HEK293 (cell line): ENCODE measurements around the gene ALDOC.

Source experiments
- CTCF ChIA-PET: fragments of 350-600 bp; formaldehyde crosslinking; extraction: SDS; loops from one replicate; lab custom pipeline; 2021; ENCODE audit warnings: antibody characterized with exemption; lab: Yijun Ruan, JAX
- POLR2A ChIA-PET: fragments of 300-600 bp; formaldehyde crosslinking; extraction: SDS; loops from one replicate; lab custom pipeline; 2020; ENCODE audit warnings: antibody characterized with exemption, inconsistent platforms; lab: Yijun Ruan, JAX
- H3K27ac ChIP-seq: fragments of 200-500 bp; sonication (Bioruptor generic); 2 replicates; pipeline ENCODE4 v1.5.1; 2014; ENCODE audit warnings: low read depth, low read length, control low read depth, inconsistent platforms; ENCODE audit errors: extremely low read depth
- H3K36me3 ChIP-seq, 2 experiments: fragments of 200-500 bp in 1 of 2; sonication (Bioruptor generic) in 1 of 2; 1 replicate in 1 of 2; 2 replicates in 1 of 2; pipeline ENCODE4 v1.5.1; 2014 to 2017; ENCODE audit warnings: inconsistent platforms in 2 of 2, low read length in 2 of 2; ENCODE audit not compliant: control insufficient read depth in 2 of 2, insufficient read depth in 1 of 2
- H3K4me1 ChIP-seq: fragments of 200-500 bp; sonication (Bioruptor generic); 2 replicates; pipeline ENCODE4 v1.5.1; 2014; ENCODE audit warnings: mild to moderate bottlenecking, low read length, inconsistent platforms; ENCODE audit not compliant: control insufficient read depth, insufficient read depth
- H3K4me3 ChIP-seq: 2 replicates; pipeline ENCODE4 v1.5.1; 2011; ENCODE audit warnings: low read depth, mild to moderate bottlenecking, control low read depth, low read length, moderate library complexity
- H3K9me3 ChIP-seq: fragments of 200-500 bp; sonication (Bioruptor generic); 2 replicates; pipeline ENCODE4 v1.5.1; 2014; ENCODE audit warnings: low read depth, low read length, inconsistent platforms; ENCODE audit not compliant: control insufficient read depth, insufficient read depth
- GLIS1 ChIP-seq: fragments of 450-650 bp; formaldehyde crosslinking; IDR thresholded peaks from 2 replicates; pipeline ENCODE4 v1.5.1; 2016; ENCODE audit warnings: missing biosample characterization, missing genetic modification characterization
- IKZF3 ChIP-seq: fragments of 450-650 bp; IDR thresholded peaks from 2 replicates; pipeline ENCODE4 v1.5.0; 2018; ENCODE audit warnings: missing biosample characterization, mild to moderate bottlenecking, missing genetic modification characterization, moderate library complexity
- PATZ1 ChIP-seq: fragments of 450-650 bp; formaldehyde crosslinking; IDR thresholded peaks from 2 replicates; pipeline ENCODE4 v1.5.1; 2016; ENCODE audit warnings: missing biosample characterization, missing genetic modification characterization
- PBX3 ChIP-seq: sonication (generic); formaldehyde crosslinking; IDR thresholded peaks from 2 replicates; pipeline ENCODE4 v1.8.1; 2022; ENCODE audit warnings: mild to moderate bottlenecking, moderate library complexity, missing genetic modification reagents
- PRDM1 ChIP-seq: fragments of 450-650 bp; formaldehyde crosslinking; IDR thresholded peaks from 2 replicates; pipeline ENCODE4; 2016; ENCODE audit warnings: missing biosample characterization, missing genetic modification characterization
- PRDM6 ChIP-seq: fragments of 450-650 bp; formaldehyde crosslinking; IDR thresholded peaks from 2 replicates; pipeline ENCODE4 v1.5.1; 2017; ENCODE audit warnings: missing biosample characterization, missing genetic modification characterization
- YY1 ChIP-seq: fragments of 450-650 bp; formaldehyde crosslinking; IDR thresholded peaks from 2 replicates; pipeline ENCODE4 v1.5.1; 2018; ENCODE audit warnings: missing biosample characterization, missing genetic modification characterization
- ZBTB20 ChIP-seq: fragments of 450-650 bp; formaldehyde crosslinking; IDR thresholded peaks from 2 replicates; pipeline ENCODE4 v1.5.1; 2016; ENCODE audit warnings: missing biosample characterization, missing genetic modification characterization
- ZBTB26 ChIP-seq: fragments of 450-650 bp; formaldehyde crosslinking; optimal IDR thresholded peaks from 2 replicates; pipeline ENCODE3; 2016; ENCODE audit warnings: missing biosample characterization, mild to moderate bottlenecking, missing genetic modification characterization
- ZBTB7A ChIP-seq: fragments of 450-650 bp; formaldehyde crosslinking; IDR thresholded peaks from 2 replicates; pipeline ENCODE4 v1.5.1; 2016; ENCODE audit warnings: low read depth, missing biosample characterization, missing genetic modification characterization
- ZBTB8A ChIP-seq: fragments of 450-650 bp; formaldehyde crosslinking; IDR thresholded peaks from 2 replicates; pipeline ENCODE4 v1.5.1; 2016; ENCODE audit warnings: missing biosample characterization, missing genetic modification characterization
- ZFP3 ChIP-seq: fragments of 450-650 bp; formaldehyde crosslinking; IDR thresholded peaks from 2 replicates; pipeline ENCODE4 v1.5.1; 2016; ENCODE audit warnings: low read depth, missing biosample characterization, missing genetic modification characterization
- ZIC2 ChIP-seq: fragments of 450-650 bp; formaldehyde crosslinking; IDR thresholded peaks from 2 replicates; pipeline ENCODE4 v1.5.1; 2016; ENCODE audit warnings: missing biosample characterization, missing genetic modification characterization
- ZNF155 ChIP-seq: fragments of 450-650 bp; formaldehyde crosslinking; IDR thresholded peaks from 2 replicates; pipeline ENCODE4 v1.5.1; 2016; ENCODE audit warnings: missing biosample characterization, missing genetic modification characterization
- ZNF2 ChIP-seq: fragments of 450-650 bp; formaldehyde crosslinking; IDR thresholded peaks from 2 replicates; pipeline ENCODE4 v1.5.1; 2016; ENCODE audit warnings: missing biosample characterization, missing genetic modification characterization
- TF ChIP-seq, protein P1 (sequence below): fragments of 450-650 bp; formaldehyde crosslinking; IDR thresholded peaks from 2 replicates; pipeline ENCODE4 v1.5.1; 2016; ENCODE audit warnings: missing biosample characterization, missing genetic modification characterization
- TF ChIP-seq, protein P2 (sequence below): fragments of 450-650 bp; formaldehyde crosslinking; conservative IDR thresholded peaks from 2 replicates; pipeline ENCODE4 v1.5.1; 2016; ENCODE audit warnings: low read depth, missing biosample characterization, missing genetic modification characterization

Gene ALDOC

DNA sequence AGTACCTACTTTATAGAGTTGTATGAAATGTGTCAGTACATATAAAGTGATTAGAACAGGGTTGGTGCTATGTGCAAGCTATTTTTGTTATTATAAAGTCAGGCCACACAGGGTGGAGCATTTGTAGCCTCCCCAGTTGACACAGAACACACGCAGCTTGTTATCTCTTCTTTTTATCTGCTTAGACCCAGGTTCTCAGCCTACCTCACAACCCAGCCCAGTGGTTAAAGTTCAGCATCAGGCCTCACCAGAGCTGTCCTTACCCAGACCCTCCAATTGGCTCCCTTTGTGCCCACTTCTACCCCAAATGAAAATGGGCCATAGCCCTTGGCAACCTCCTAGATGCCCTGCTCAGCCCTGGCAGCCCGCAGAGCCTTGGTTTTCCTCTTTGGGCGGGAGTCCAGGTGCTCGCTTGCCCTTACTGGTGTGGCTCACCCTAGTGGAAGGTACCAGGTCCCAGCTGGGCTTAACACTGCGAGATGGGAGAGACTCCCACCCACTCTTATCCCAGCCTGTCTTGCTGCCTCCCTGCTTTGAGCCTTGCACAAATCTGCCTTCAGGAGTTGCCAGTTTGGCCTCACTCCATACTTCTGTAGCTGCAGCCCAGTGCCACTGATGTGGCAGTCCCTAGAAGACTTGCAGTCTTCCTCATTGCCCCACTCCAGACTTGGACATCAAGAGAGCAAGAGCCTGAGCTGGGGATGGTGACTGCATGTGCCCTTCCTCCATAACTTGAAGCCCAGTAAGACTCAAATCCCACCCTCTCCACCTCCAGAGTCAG is 4.2 kb downstream of the ALDOC start:
- no peak overlapping the region for H3K4me3 ChIP-seq
- POLR2A ChIA-PET, result interaction anchor here (0.6 to 3.9 kb wide), 14 partner anchors 8 to 237 kb away, joined by 3 to 68 read pairs (median 7); partner anchors contain the start of genes IFT20, PROCA1, RPL23A and SPAG5
- peak; percentile 30; the same call in 1 of the 2 replicates for TF ChIP-seq GLIS1 (tag by site-specific recombination)
- 0 out of 2 replicates have a peak, but pooled peaks have one; percentile 20 for TF ChIP-seq PBX3 (CRISPR knock-in tag)
- no peak for TF ChIP-seq PRDM6
- CTCF ChIA-PET, result interaction anchor here (0.7 to 4.5 kb wide), 8 partner anchors 21 to 77 kb away, joined by 3 to 26 read pairs (median 4); no protein-coding TSS in a partner anchor
- peaks cover 11% of the 10 kb centered on the region for H3K4me1 ChIP-seq
- no peaks in the 10 kb centered on the region for H3K9me3 ChIP-seq
- H3K36me3 ChIP-seq, result peaks cover 23 to 34% of the 10 kb centered on the region in 2 experiments
- H3K27ac ChIP-seq, result no peak overlapping the region

DNA sequence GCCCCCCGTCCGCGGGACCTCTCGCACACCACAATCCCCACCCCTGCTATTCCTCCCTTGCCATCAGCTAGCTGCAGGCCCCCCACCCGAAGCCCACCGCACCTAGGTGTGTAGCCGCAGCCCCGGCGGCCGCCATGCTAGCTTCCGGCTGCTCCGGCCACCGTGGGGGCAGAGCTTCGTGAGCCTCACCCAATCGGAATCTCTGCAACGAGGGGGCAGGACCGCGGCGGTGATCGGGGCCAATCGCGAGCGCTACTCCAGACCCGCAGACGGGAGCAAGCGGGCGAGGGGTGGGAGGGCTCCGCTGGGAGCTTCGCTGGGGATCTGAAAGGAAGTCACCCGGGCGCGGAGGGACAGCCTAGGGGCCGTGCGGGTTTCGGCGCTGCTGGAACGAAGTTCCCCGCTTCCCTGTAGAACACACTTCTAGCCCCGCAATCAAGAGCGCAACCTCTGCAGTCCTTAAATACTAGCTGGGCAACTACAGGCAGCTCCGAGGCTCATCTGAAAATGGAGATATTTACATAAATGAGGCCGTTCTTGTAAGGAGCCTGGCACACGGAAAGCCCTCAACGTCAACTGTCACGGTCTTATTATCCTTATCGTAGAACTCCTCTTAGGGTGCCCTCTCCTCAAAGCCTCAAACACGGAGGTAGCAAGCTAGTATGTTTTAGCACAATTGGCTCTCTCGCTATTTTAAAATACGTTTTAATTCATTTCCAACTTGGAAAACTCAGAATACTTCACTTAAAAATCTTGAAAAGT is 5.2 kb downstream of the ALDOC start, which contains the start of gene PIGS:
PIGS (minus strand) TSS at position 164 of the 762 bp plus-strand sequence; CDS start at position 136, 28 bp downstream.
- Histone ChIP-seq H3K4me3 (peak within 1 kb of the TSS; percentile 73), H3K4me1 (peaks cover 11% of the 10 kb centered on the region), H3K36me3 (peaks cover 32 to 37% of the 10 kb centered on the region in 2 experiments), H3K27ac (peak within 1 kb of the TSS; percentile 84), H3K9me3 (no peaks in the 10 kb centered on the region)
- POLR2A ChIA-PET, result interaction anchor here (0.5 to 3.9 kb wide), 24 partner anchors 8 to 779 kb away, joined by 3 to 68 read pairs (median 7); partner anchors contain the start of genes BLTP2, IFT20, POLDIP2 and RPL23A
- CTCF ChIA-PET, result interaction anchor here (0.6 to 4.5 kb wide), 9 partner anchors 18 to 76 kb away, joined by 3 to 26 read pairs (median 4); no protein-coding TSS in a partner anchor
- TF ChIP-seq ZBTB26 (tag by site-specific recombination) (peak; percentile 53), ZNF2 (tag by site-specific recombination) (no peak), IKZF3 (peak; percentile 78), ZBTB7A (tag by site-specific recombination) (no peak), ZIC2 (tag by site-specific recombination) (0 out of 2 replicates have a peak, but pooled peaks have one; percentile 6), ZBTB8A (peak; percentile 4; the same call in 1 of the 2 replicates), PRDM1 (tag by site-specific recombination) (no peak), ZFP3 (no peak), ZBTB20 (tag by site-specific recombination) (peak; percentile 72; the same call in 1 of the 2 replicates), YY1 (tag by site-specific recombination) (peak; percentile 86), ZNF155 (tag by site-specific recombination) (no peak), PATZ1 (tag by site-specific recombination) (peak; percentile 81)
- TF ChIP-seq, protein P1, sequence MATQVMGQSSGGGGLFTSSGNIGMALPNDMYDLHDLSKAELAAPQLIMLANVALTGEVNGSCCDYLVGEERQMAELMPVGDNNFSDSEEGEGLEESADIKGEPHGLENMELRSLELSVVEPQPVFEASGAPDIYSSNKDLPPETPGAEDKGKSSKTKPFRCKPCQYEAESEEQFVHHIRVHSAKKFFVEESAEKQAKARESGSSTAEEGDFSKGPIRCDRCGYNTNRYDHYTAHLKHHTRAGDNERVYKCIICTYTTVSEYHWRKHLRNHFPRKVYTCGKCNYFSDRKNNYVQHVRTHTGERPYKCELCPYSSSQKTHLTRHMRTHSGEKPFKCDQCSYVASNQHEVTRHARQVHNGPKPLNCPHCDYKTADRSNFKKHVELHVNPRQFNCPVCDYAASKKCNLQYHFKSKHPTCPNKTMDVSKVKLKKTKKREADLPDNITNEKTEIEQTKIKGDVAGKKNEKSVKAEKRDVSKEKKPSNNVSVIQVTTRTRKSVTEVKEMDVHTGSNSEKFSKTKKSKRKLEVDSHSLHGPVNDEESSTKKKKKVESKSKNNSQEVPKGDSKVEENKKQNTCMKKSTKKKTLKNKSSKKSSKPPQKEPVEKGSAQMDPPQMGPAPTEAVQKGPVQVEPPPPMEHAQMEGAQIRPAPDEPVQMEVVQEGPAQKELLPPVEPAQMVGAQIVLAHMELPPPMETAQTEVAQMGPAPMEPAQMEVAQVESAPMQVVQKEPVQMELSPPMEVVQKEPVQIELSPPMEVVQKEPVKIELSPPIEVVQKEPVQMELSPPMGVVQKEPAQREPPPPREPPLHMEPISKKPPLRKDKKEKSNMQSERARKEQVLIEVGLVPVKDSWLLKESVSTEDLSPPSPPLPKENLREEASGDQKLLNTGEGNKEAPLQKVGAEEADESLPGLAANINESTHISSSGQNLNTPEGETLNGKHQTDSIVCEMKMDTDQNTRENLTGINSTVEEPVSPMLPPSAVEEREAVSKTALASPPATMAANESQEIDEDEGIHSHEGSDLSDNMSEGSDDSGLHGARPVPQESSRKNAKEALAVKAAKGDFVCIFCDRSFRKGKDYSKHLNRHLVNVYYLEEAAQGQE (tag by site-specific recombination), result 0 out of 2 replicates have a peak, but pooled peaks have one; percentile 16
- TF ChIP-seq, protein P2, sequence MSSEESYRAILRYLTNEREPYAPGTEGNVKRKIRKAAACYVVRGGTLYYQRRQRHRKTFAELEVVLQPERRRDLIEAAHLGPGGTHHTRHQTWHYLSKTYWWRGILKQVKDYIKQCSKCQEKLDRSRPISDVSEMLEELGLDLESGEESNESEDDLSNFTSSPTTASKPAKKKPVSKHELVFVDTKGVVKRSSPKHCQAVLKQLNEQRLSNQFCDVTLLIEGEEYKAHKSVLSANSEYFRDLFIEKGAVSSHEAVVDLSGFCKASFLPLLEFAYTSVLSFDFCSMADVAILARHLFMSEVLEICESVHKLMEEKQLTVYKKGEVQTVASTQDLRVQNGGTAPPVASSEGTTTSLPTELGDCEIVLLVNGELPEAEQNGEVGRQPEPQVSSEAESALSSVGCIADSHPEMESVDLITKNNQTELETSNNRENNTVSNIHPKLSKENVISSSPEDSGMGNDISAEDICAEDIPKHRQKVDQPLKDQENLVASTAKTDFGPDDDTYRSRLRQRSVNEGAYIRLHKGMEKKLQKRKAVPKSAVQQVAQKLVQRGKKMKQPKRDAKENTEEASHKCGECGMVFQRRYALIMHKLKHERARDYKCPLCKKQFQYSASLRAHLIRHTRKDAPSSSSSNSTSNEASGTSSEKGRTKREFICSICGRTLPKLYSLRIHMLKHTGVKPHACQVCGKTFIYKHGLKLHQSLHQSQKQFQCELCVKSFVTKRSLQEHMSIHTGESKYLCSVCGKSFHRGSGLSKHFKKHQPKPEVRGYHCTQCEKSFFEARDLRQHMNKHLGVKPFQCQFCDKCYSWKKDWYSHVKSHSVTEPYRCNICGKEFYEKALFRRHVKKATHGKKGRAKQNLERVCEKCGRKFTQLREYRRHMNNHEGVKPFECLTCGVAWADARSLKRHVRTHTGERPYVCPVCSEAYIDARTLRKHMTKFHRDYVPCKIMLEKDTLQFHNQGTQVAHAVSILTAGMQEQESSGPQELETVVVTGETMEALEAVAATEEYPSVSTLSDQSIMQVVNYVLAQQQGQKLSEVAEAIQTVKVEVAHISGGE (tag by site-specific recombination), result peak; percentile 96
